Measurements from ENCODE around the gene YARS1. TPM values are rescaled to one million over a fixed set of nuclear protein-coding genes. Genes with fewer than 3 reads are reported as not detected.
A peak's percentile ranks its signal among the peaks of the same experiment; 100 is the strongest.

Gene YARS1
- total RNA-seq, 1 experiment from 2014 or later, result 194 TPM

DNA sequence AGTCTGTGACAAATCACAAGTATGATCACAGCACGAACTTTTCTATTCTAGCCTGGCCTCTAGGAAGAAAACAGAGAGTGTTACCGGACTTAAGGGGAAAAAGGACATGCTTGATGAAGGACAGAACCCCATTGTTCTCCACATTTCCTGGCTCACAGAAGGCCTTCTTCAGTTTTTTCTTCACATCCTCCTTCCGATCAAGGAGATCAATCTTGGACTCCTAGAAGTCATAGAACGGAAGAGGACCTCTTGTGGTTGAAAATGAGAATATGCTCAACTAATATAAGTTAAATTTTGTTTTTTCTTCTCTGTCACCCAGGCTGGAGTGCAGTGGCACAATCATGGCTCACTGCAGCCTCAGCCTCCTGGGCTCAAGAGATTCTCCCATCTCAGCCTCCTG lies 30.3 kb downstream of the YARS1 start:
- Histone ChIP-seq H2BK12ac (ENCODE audit: insufficient read length, low read depth, low read length) (no peak overlapping the region), H2BK120ac (ENCODE audit: low read depth, low read length, poor library complexity, severe bottlenecking) (no peak overlapping the region), H3K56ac (ENCODE audit: insufficient read length, low read depth, low read length) (no peak overlapping the region), H4K20me1 (ENCODE audit: control insufficient read depth, insufficient read depth, insufficient read length) (no peaks in the 10 kb centered on the region), H3K18ac (ENCODE audit: insufficient read length, low read depth, low read length) (no peak overlapping the region), H3T11ph (ENCODE audit: low read length) (no peak overlapping the region), H2BK5ac (ENCODE audit: insufficient read length, low read length) (no peak overlapping the region), H3K14ac (ENCODE audit: insufficient read depth, low read length) (no peak overlapping the region), H3K79me1 (ENCODE audit: insufficient read depth, low read depth, low read length, poor library complexity, severe bottlenecking) (no peaks in the 10 kb centered on the region), H2BK20ac (ENCODE audit: low read depth, low read length, poor library complexity, severe bottlenecking) (no peak overlapping the region), H3K4ac (ENCODE audit: low read depth, low read length) (no peak overlapping the region), H3K23ac (ENCODE audit: insufficient read length, low read depth, low read length) (no peak overlapping the region), H3K9ac (ENCODE audit: extremely low read depth, insufficient read length, low read length) (no peak overlapping the region), H4K91ac (ENCODE audit: insufficient read length, low read depth, low read length) (no peak overlapping the region), H4K8ac (replicated peaks; ENCODE audit: insufficient read length, low read depth, low read length) (no peak overlapping the region), H3K27ac (ENCODE audit: insufficient read length, low read depth, low read length) (no peak overlapping the region), H3K23me2 (ENCODE audit: insufficient read length, low read depth, low read length, poor library complexity, severe bottlenecking) (no peaks in the 10 kb centered on the region), H3K4me2 (ENCODE audit: insufficient read depth, insufficient read length, low read length) (no peak overlapping the region), H3K27me3 (ENCODE audit: insufficient read depth, low read length) (no peaks in the 10 kb centered on the region), H2BK15ac (ENCODE audit: low read depth, low read length) (no peak overlapping the region), H3K79me2 (ENCODE audit: insufficient read depth, low read length) (no peaks in the 10 kb centered on the region), H3K4me1 (ENCODE audit: insufficient read depth, low read length) (no peaks in the 10 kb centered on the region), H3K9me3 (ENCODE audit: control insufficient read depth, low read depth, low read length) (no peaks in the 10 kb centered on the region), H2AFZ (ENCODE audit: low read length) (no peak overlapping the region), H4K5ac (ENCODE audit: insufficient read length, low read depth, low read length) (no peak overlapping the region), H2AK5ac (ENCODE audit: insufficient read length, low read length) (no peak overlapping the region)
- no peak for DNase-seq
- H3K9me3 Mint-ChIP-seq, result no peaks in the 10 kb centered on the region
- H3K4me1 Mint-ChIP-seq, result no peaks in the 10 kb centered on the region
- no peak overlapping the region for H3K27ac Mint-ChIP-seq
- TF ChIP-seq, protein P1, sequence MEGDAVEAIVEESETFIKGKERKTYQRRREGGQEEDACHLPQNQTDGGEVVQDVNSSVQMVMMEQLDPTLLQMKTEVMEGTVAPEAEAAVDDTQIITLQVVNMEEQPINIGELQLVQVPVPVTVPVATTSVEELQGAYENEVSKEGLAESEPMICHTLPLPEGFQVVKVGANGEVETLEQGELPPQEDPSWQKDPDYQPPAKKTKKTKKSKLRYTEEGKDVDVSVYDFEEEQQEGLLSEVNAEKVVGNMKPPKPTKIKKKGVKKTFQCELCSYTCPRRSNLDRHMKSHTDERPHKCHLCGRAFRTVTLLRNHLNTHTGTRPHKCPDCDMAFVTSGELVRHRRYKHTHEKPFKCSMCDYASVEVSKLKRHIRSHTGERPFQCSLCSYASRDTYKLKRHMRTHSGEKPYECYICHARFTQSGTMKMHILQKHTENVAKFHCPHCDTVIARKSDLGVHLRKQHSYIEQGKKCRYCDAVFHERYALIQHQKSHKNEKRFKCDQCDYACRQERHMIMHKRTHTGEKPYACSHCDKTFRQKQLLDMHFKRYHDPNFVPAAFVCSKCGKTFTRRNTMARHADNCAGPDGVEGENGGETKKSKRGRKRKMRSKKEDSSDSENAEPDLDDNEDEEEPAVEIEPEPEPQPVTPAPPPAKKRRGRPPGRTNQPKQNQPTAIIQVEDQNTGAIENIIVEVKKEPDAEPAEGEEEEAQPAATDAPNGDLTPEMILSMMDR (conservative IDR thresholded peaks at IDR 0.05), result peak; percentile 42; the same call in 2 of the 3 replicates
- H3K27me3 Mint-ChIP-seq (ENCODE audit: low read depth), result no peaks in the 10 kb centered on the region
- H3K36me3 Mint-ChIP-seq (ENCODE audit: insufficient read depth in 1 of 3, low read depth in 3 of 3), result peaks cover 50 to 86% (median 78%) of the 10 kb centered on the region in 3 experiments; a peak in 6 of 7 replicates
- no peak overlapping the region for H3K4me3 Mint-ChIP-seq
- no CpG with 5 or more reads among the region's 4 CpGs for WGBS (ENCODE audit: extremely low coverage, insufficient read length, low lambda C conversion rate)
